Liver (tissue), 9 donors: Measurements from ENCODE around the gene GRWD1. TPM values are rescaled to one million over a fixed set of nuclear protein-coding genes. Genes with fewer than 3 reads are reported as not detected.

ENCODE experiments used
- DNase-seq: peaks from one replicate; pipeline ENCODE4 v3.0.0-alpha.2; 2017; ENCODE audit warnings: low spot score
- H3K27ac ChIP-seq, 2 donors: one replicate each; pipeline ENCODE4 v1.7.0; 2013; ENCODE audit warnings: inconsistent platforms in 2 of 2, low read length in 2 of 2, control low read depth in 1 of 2, low read depth in 1 of 2, mild to moderate bottlenecking in 1 of 2
- H3K27me3 ChIP-seq, 4 donors: one replicate each; pipeline versions ENCODE4 v1.6.1 to v1.7.0; 2013; ENCODE audit warnings: low read length in 3 of 4, inconsistent platforms in 1 of 4, mild to moderate bottlenecking in 1 of 4, moderate library complexity in 1 of 4; ENCODE audit not compliant: control insufficient read depth in 4 of 4, insufficient read depth in 4 of 4
- H3K36me3 ChIP-seq, 4 donors: one replicate each; pipeline versions ENCODE4 v1.6.1 to v1.7.0; 2013; ENCODE audit warnings: low read length in 3 of 4, mild to moderate bottlenecking in 3 of 4, low read depth in 1 of 4, moderate library complexity in 1 of 4; ENCODE audit not compliant: control insufficient read depth in 4 of 4, insufficient read depth in 3 of 4
- H3K4me1 ChIP-seq, 4 donors: one replicate each; pipeline versions ENCODE4 v1.6.1 to v1.7.0; 2013; ENCODE audit warnings: low read length in 3 of 4, mild to moderate bottlenecking in 3 of 4, moderate library complexity in 1 of 4; ENCODE audit not compliant: control insufficient read depth in 4 of 4, insufficient read depth in 4 of 4
- H3K4me3 ChIP-seq, 3 donors: one replicate each; pipeline versions ENCODE4 v1.6.1 to v1.7.0; 2013; ENCODE audit warnings: low read length in 3 of 3, control low read depth in 1 of 3, low read depth in 1 of 3, mild to moderate bottlenecking in 1 of 3
- H3K9ac ChIP-seq, 2 donors: one replicate each; pipeline ENCODE4 v1.7.0; 2013; ENCODE audit warnings: low read length in 2 of 2, mild to moderate bottlenecking in 2 of 2, moderate library complexity in 2 of 2, control low read depth in 1 of 2, low read depth in 1 of 2
- H3K9me3 ChIP-seq, 4 donors: one replicate each; pipeline versions ENCODE4 v1.6.1 to v1.7.0; 2013; ENCODE audit warnings: low read length in 3 of 4; ENCODE audit not compliant: control insufficient read depth in 4 of 4
- EGR1 ChIP-seq, 2 donors: IDR thresholded peaks; 2 replicates each; pipeline ENCODE4 v1.6.1; 2016 to 2018; ENCODE audit warnings: antibody characterized with exemption in 2 of 2, low read depth in 2 of 2
- FOXA1 ChIP-seq: IDR thresholded peaks from 2 replicates; pipeline ENCODE4 v1.6.1; 2016; ENCODE audit warnings: antibody characterized with exemption
- FOXA2 ChIP-seq: IDR thresholded peaks from 2 replicates; pipeline ENCODE4 v1.6.1; 2016; ENCODE audit warnings: antibody characterized with exemption
- GABPA ChIP-seq, 2 donors: IDR thresholded peaks in 1 of 2; conservative IDR thresholded peaks in 1 of 2; 2 replicates each; pipeline ENCODE4 v1.6.1; 2016; ENCODE audit warnings: antibody characterized with exemption in 2 of 2, mild to moderate bottlenecking in 1 of 2, moderate library complexity in 1 of 2
- HNF4A ChIP-seq, 2 donors: conservative IDR thresholded peaks; 2 replicates each; pipeline ENCODE4 v1.6.1; 2016; ENCODE audit warnings: antibody characterized with exemption in 2 of 2, mild to moderate bottlenecking in 2 of 2
- HNF4G ChIP-seq: IDR thresholded peaks from 2 replicates; pipeline ENCODE4 v1.6.1; 2016; ENCODE audit warnings: antibody characterized with exemption
- JUND ChIP-seq, 2 donors: IDR thresholded peaks; 2 replicates each; pipeline ENCODE4 v1.6.1; 2016; ENCODE audit warnings: antibody characterized with exemption in 2 of 2
- MAX ChIP-seq: IDR thresholded peaks from 2 replicates; pipeline ENCODE4 v1.6.1; 2016; ENCODE audit warnings: antibody characterized with exemption
- NR2F2 ChIP-seq: IDR thresholded peaks from 2 replicates; pipeline ENCODE4 v1.6.1; 2016; ENCODE audit warnings: antibody characterized with exemption
- RAD21 ChIP-seq, 2 donors: IDR thresholded peaks; 2 replicates each; pipeline ENCODE4 v1.6.1; 2016; ENCODE audit warnings: antibody characterized with exemption in 2 of 2, mild to moderate bottlenecking in 2 of 2
- RXRA ChIP-seq, 2 donors: IDR thresholded peaks; 2 replicates each; pipeline ENCODE4 v1.6.1; 2017 to 2018; ENCODE audit warnings: antibody characterized with exemption in 2 of 2, mild to moderate bottlenecking in 1 of 2
- SP1 ChIP-seq: IDR thresholded peaks from 2 replicates; pipeline ENCODE4 v1.6.1; 2018; ENCODE audit warnings: antibody characterized with exemption, mild to moderate bottlenecking
- TAF1 ChIP-seq: conservative IDR thresholded peaks from 2 replicates; pipeline ENCODE4 v1.6.1; 2016; ENCODE audit warnings: antibody characterized with exemption, mild to moderate bottlenecking
- YY1 ChIP-seq: IDR thresholded peaks from 2 replicates; pipeline ENCODE4 v1.6.1; 2016; ENCODE audit warnings: antibody characterized with exemption, mild to moderate bottlenecking
- WGBS: extraction: QIAGEN DNeasy Blood & Tissue Kit; methylation state at CpG from one replicate; pipeline ENCODE4 v1.1.7; 2013; 5-methylcytosine and 5-hydroxymethylcytosine counted together
- polyA plus RNA-seq, 2 donors: library from polyadenylated mRNA; stranded (reverse) in 1 of 2; unstranded in 1 of 2; fragments of 200-250 nt in 1 of 2; fragments of >200 nt in 1 of 2; fragmentation: Nextera tagmentation in 1 of 2; extraction: Ambion mirVana in 1 of 2; gene quantifications; one replicate each; pipeline versions ENCODE4 v1.2.1 to v1.2.3, GENCODE V29; 2013 to 2015
- total RNA-seq, 2 donors: library from RNA; depleted of rRNA; stranded (reverse); fragments of >200 nt; gene quantifications; one replicate each; pipeline ENCODE4 v1.2.3, GENCODE V29; 2014
- TF ChIP-seq, protein P1 (sequence below): IDR thresholded peaks from 2 replicates; pipeline ENCODE4 v1.6.1; 2016; ENCODE audit warnings: antibody characterized with exemption, mild to moderate bottlenecking
- TF ChIP-seq, protein P2 (sequence below): fragments of 150-350 bp; IDR thresholded peaks from 2 replicates; pipeline ENCODE4 v1.5.1; 2017; ENCODE audit warnings: improper control_type of control experiment, low read depth, low read length; ENCODE audit not compliant: missing input control
- TF ChIP-seq, protein P3 (sequence below): IDR thresholded peaks from 2 replicates; pipeline ENCODE4 v1.6.1; 2016; ENCODE audit warnings: antibody characterized with exemption
- TF ChIP-seq, protein P4 (sequence below): IDR thresholded peaks from 2 replicates; pipeline ENCODE4 v1.6.1; 2016; ENCODE audit warnings: antibody characterized with exemption
- donor health status: healthy.
- donor health status: healthy.
- donor health status: healthy.
- donor health status: healthy.
- donor health status: healthy.

The GRWD1 gene
- total and polyA plus RNA-seq, 4 donors: 7.1 to 31.7 (median 15.3) TPM

DNA sequence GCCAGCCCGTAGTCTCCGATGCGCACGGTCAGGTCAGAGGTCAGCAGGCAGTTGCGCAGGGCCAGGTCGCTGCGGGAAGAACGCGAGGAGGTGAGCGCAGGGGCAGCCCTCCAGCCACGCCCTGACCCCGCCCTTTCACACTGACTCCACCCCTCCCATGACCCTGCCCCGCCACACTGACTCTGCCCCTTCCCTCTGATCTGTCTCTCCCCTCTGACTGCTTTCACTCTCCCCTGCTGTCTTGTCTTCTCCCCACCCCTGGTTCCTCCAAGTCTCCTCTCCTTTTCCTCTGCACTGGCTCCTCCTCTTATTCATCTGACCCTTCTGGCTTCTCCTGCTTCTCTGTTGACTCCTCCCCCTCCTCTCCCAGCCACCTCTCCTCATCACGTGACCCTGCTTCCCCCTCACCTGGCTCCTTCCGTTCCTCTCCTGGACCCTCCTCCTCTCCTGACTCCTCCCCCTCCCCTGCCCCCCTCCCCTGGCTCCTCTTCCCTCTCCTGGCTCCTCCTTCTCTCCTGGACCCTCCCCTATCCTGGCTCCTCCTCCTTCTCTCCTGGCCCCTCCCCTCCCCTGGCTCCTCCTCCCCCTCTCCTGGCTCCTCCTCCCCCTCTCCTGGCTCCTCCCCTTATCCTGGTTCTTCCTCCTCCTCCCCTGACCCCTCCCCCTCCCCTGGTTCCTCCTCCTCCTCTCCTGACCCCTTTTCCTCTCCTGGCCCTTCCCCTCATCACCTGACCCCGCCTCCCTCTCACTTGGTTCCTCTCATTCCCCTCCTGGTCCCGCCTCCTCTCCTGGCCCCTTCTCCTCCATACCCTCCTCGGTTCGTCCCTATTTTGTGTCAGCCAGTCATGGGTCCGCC is 55.9 kb downstream of the GRWD1 start:
- Histone ChIP-seq H3K9ac (no peak overlapping the region), H3K4me3 (no peak overlapping the region), H3K27ac (no peak overlapping the region), H3K4me1 (peaks cover 0 to 9% (median 4%) of the 10 kb centered on the region in 4 donors), H3K9me3 (no peaks in the 10 kb centered on the region), H3K36me3 (no peaks in the 10 kb centered on the region), H3K27me3 (peaks cover 0 to 4% (median 3%) of the 10 kb centered on the region in 4 donors)
- no peak for DNase-seq
- TF ChIP-seq SP1 (no peak), HNF4G (no peak), MAX (no peak), JUND (IDR thresholded peaks at IDR 0.05) (no peak), RAD21 (IDR thresholded peaks at IDR 0.05) (no peak), YY1 (no peak), NR2F2 (no peak), EGR1 (IDR thresholded peaks at IDR 0.05; ENCODE audit: low read depth in 2 of 2) (no peak), HNF4A (conservative IDR thresholded peaks at IDR 0.05) (no peak), RXRA (IDR thresholded peaks at IDR 0.05) (no peak), FOXA2 (no peak)
- TF ChIP-seq, protein P1, sequence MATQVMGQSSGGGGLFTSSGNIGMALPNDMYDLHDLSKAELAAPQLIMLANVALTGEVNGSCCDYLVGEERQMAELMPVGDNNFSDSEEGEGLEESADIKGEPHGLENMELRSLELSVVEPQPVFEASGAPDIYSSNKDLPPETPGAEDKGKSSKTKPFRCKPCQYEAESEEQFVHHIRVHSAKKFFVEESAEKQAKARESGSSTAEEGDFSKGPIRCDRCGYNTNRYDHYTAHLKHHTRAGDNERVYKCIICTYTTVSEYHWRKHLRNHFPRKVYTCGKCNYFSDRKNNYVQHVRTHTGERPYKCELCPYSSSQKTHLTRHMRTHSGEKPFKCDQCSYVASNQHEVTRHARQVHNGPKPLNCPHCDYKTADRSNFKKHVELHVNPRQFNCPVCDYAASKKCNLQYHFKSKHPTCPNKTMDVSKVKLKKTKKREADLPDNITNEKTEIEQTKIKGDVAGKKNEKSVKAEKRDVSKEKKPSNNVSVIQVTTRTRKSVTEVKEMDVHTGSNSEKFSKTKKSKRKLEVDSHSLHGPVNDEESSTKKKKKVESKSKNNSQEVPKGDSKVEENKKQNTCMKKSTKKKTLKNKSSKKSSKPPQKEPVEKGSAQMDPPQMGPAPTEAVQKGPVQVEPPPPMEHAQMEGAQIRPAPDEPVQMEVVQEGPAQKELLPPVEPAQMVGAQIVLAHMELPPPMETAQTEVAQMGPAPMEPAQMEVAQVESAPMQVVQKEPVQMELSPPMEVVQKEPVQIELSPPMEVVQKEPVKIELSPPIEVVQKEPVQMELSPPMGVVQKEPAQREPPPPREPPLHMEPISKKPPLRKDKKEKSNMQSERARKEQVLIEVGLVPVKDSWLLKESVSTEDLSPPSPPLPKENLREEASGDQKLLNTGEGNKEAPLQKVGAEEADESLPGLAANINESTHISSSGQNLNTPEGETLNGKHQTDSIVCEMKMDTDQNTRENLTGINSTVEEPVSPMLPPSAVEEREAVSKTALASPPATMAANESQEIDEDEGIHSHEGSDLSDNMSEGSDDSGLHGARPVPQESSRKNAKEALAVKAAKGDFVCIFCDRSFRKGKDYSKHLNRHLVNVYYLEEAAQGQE: no peak
- TF ChIP-seq, protein P2, sequence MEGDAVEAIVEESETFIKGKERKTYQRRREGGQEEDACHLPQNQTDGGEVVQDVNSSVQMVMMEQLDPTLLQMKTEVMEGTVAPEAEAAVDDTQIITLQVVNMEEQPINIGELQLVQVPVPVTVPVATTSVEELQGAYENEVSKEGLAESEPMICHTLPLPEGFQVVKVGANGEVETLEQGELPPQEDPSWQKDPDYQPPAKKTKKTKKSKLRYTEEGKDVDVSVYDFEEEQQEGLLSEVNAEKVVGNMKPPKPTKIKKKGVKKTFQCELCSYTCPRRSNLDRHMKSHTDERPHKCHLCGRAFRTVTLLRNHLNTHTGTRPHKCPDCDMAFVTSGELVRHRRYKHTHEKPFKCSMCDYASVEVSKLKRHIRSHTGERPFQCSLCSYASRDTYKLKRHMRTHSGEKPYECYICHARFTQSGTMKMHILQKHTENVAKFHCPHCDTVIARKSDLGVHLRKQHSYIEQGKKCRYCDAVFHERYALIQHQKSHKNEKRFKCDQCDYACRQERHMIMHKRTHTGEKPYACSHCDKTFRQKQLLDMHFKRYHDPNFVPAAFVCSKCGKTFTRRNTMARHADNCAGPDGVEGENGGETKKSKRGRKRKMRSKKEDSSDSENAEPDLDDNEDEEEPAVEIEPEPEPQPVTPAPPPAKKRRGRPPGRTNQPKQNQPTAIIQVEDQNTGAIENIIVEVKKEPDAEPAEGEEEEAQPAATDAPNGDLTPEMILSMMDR: no peak
- TF ChIP-seq, protein P3, sequence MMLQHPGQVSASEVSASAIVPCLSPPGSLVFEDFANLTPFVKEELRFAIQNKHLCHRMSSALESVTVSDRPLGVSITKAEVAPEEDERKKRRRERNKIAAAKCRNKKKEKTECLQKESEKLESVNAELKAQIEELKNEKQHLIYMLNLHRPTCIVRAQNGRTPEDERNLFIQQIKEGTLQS: no peak
- 5% methylated on average over 20 of the region's 20 CpGs for WGBS

- Histone ChIP-seq H3K9me3 (no peaks in the 10 kb centered on the region), H3K27me3 (peaks cover 0 to 4% (median 3%) of the 10 kb centered on the region in 4 donors), H3K9ac (no peak overlapping the region), H3K4me3 (no peak overlapping the region), H3K27ac (no peak overlapping the region), H3K36me3 (no peaks in the 10 kb centered on the region), H3K4me1 (peaks cover 0 to 9% (median 4%) of the 10 kb centered on the region in 4 donors)
- no peak for DNase-seq
- 32% methylated on average over 27 of the region's 27 CpGs for WGBS
- no peak for TF ChIP-seq FOXA2
- TF ChIP-seq, protein P2: no peak
- TF ChIP-seq MAX: no peak
- TF ChIP-seq, protein P3: no peak
- TF ChIP-seq JUND (IDR thresholded peaks at IDR 0.05): no peak
- no peak for TF ChIP-seq NR2F2
- TF ChIP-seq RAD21 (IDR thresholded peaks at IDR 0.05): no peak
- TF ChIP-seq GABPA (IDR thresholded peaks at IDR 0.05 in 1 of 2, conservative IDR thresholded peaks at IDR 0.05 in 1 of 2): no peak
- TF ChIP-seq SP1: no peak
- TF ChIP-seq, protein P4, sequence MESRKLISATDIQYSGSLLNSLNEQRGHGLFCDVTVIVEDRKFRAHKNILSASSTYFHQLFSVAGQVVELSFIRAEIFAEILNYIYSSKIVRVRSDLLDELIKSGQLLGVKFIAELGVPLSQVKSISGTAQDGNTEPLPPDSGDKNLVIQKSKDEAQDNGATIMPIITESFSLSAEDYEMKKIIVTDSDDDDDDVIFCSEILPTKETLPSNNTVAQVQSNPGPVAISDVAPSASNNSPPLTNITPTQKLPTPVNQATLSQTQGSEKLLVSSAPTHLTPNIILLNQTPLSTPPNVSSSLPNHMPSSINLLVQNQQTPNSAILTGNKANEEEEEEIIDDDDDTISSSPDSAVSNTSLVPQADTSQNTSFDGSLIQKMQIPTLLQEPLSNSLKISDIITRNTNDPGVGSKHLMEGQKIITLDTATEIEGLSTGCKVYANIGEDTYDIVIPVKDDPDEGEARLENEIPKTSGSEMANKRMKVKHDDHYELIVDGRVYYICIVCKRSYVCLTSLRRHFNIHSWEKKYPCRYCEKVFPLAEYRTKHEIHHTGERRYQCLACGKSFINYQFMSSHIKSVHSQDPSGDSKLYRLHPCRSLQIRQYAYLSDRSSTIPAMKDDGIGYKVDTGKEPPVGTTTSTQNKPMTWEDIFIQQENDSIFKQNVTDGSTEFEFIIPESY: no peak
- no peak for TF ChIP-seq HNF4G
- TF ChIP-seq EGR1 (IDR thresholded peaks at IDR 0.05; ENCODE audit: low read depth in 2 of 2): no peak
- TF ChIP-seq HNF4A (conservative IDR thresholded peaks at IDR 0.05): no peak
- TF ChIP-seq FOXA1: no peak
- no peak for TF ChIP-seq TAF1
These were observed 56.7 kb downstream of the GRWD1 start for GRCh38 chr19:48502350-48503018.
